ENCODE data around the gene MPC1L.

The MPC1L gene

DNA sequence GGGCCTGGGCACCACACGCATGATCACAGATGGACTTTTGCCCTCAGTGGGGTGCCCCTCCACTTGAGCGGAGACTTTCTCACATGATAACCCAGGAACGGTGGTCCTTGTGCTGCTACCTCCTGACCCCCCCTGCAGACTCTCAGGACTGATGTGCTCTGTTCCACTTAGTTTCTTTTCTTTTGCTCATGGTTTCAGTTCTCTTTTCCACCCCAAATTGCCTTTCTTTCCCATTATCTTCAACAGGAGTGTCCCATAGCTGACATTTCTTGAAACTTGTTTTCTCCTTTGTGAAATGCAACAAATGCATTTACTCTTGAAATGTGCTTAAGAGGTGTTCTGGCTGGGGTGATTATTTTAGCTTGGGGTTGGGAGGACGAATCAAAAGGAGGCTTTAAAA is 9.0 kb downstream of the MPC1L start:
- DNase-seq = no peak

DNA sequence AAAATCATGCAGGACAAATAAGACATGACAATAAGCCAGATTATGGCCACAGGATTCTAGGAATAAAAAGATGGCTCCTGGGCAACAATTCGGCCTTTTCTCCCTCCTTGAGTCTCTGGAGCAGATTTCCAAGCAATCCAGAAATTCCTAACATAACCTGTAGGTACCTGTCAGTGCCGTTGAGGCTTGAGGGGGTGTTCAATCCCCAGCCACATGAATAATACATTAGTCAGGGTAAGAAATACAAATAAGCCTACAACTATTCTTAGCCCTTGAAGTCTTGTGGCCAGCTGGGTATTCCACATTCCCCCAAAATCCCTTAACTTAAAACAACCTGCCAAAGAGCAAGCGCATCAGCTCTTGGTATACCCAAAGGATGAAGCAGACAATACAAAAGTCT is 14.5 kb downstream of the MPC1L start:
- DNase-seq = no peak

DNA sequence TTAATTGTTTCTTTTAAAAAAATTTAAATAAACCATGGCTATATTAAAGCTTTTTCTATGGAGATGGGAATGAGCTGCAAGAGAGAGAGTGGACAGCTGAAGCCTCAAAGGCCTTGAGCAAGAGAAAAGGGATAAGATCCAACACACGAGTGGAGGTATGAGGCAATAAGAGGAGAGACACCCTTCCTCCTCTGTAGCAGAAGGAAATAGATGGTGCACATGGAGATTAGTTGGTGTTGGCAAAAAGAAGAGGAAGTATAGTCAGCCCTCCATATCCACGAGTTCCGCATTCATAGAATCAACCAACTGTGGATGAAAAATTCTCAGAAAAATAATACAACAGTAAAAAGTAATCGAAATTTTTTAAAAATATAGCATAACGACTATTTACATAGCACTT is 20.9 kb downstream of the MPC1L start:
- no peak for DNase-seq

DNA sequence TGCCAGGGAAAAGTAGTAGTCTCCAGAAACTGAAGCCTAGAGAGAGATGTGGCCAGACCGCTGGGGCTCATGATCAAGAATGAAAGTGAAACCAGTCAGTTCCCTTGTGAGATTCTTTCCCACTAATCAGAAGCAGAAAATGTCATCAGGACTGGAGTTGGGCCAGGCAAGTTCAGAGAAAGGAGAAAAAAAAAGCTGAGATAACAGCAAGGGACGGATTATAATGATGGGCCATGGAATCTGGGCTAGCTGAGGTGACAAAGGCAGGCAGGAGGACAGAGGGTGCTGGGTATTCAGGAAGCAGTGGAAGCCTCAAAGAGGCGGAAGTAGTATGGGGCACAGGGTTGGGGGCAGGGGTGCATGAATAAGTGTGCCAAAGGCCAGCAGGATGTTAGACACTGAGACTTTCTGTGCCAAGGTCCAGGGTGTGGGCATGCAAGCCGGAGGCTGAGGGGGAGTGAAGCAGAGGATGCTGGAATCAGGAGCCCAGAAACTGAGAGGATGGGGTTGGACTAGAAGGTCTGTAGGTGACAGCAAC is 21.7 kb downstream of the MPC1L start:
- peak; percentile 56 for DNase-seq

DNA sequence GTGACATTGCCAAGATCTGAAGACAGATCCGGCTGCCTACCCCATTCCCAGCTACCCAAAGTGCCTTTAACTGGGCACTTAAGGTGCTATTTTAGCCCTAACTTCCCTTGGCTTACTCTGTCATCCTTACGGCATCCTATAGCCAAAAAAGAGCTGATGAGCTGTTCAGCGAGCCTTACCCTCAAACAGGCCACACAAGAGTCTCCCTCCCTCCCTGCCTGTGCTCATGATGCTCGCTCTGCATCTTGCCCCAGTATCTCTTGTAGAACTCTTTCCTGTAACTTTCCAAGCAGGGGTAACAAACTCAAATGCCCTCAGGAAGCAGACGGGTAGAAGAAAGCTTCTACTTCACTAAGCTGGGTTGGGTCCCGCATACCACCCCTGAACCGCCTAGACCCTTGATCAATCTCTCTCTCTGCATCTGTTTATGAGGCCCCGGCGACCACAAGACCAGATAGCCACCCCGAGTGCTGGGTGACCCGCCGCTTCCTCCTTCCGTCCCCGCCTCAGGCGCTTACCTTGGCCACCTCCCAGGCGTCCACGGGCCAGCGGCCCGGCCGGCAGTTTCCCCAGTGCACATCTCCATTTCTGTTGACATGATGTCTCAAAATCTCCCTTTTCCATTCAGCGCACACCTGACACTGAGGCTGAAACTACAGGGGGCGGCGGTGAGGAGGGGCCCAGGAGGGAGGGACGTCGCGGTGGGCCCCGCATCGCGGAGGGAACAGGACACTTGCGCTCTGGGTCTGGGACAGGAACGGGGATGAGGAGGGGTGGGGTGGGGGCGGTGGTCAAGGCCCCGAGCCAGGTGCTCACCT is 23.5 kb downstream of the MPC1L start:
- peak; percentile 35 for DNase-seq

DNA sequence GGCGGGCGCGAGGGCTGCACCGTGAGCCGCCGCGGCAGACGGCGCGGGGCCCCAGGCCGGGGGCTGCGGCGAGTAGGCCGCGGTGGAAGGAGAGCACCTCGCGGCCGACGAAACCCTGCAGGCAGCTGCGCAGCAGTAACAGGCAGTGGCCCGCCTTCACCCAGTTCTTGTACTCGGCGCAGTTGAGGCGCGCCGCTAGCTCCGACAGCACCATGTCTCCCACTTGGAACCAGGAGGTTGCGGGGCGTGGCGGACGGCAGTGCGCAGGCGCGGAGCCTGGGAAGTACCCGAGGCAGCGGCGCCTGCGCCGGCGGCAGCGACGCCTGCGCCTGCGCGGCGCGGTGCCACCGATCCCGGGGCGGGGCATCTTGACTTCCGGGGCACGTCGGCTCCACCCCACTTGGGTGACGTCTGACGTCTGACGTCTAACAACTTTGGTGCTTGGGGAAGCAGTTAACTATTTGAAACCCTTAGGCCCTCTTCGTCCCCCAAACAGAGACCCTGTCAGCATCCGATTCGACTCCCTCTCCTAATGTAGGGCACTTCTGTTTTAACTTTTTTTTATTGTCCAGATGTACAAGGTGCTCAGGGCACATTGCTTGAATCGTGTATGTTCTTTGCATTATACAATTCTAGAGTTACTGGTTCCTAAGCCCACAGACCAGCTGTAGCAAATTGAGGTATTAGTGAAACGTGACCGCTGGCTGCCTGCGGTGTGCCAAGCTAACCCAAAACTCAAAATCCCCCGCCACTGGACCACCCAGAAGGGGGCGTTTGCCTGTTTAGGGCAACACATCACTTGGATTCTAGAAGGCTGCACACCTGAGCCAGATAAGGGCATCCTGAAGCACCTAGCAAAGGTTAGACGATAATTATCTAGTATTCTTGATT is 24.3 kb downstream of the MPC1L start, which contains the start of gene CXorf38:
TSS of gene CXorf38 (minus strand) at position 255 of the 891 bp plus-strand sequence. CDS start at position 214, 41 bp downstream.
- DNase-seq = peak; percentile 96

DNA sequence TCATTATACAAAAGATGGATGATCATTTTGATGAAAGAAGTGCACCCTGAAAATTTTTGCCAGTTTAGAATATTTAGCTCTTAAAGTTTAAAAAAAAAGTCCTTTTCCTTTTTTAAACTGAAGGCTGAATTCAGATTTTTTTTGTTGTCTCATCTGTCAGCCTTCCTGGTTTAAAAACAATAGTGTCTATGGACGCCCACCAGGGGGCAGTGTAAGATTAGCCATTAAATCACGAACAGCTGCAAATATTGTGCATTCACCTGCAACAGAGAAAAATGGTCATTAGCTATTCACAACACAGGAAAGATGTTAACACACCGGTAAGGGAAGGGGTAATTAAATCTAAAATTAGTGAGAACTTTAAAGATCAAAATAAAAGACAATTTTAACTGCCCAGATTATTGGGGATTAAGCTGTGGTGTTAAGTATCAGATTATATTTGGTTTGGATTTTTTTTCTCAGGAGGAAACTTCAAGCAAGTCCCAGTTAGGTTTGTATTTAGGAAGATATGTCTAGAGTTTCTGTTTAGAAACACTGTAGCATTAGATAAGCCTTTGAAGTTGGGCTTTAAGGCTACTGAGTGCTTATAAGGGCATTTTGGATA is 28.5 kb downstream of the MPC1L start:
- DNase-seq = peak; percentile 69

DNA sequence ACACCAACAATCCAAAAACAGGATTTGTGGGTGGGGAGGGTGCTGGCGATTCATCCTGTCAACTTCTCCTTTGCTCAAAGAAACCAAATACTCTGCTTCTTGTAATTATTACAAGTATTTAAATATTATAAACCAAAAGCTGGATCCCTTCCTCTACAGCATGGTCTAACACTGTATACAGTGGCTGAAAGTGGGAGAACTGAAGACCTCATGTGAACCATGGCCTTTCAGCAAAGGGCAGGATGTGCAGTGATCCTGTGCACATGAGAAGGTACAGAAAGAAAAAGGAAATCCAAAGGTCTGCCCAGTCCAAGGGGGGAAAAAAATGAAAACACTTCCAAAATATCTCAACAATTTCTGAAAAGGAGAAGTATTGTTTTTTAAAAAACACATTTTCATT is 29.4 kb downstream of the MPC1L start:
- no peak for DNase-seq

DNA sequence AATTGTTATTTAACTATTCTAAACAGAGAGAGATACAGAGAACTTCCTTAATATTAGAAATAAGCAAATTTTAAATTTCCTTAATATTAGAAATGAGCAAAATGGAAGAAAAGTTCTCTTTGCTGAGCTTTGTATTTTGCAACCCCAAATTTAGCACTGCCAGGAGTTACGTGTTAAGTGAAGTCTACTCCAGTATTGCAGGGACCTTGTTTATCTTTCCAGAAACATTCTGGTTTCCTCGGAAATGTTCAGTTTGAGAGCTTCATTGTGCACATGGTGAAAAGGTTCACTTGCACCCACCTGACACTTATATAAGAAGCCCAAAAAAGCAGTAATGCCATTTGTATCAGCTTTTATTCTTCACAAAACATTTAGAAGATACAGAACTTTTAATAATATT is 30.3 kb downstream of the MPC1L start:
- DNase-seq = no peak

DNA sequence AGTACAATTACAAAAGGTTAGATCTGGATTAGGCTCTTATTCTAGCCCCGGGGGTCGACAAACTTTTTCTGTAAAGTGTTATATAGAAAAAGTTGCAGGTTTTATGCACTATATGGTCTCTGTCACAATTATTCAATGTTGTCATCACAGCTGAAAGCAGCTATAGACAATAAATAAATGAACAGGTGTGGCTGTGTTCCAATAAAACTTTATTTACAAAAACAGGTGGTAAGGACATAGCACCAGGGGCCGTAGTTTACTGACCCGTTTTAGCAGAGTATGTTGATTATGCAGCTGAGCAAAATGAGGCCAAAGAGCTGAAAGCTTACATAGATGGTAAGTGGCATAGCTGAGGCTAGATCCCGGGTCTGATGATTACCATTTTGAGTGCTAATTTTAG is 37.2 kb downstream of the MPC1L start:
- DNase-seq = no peak

DNA sequence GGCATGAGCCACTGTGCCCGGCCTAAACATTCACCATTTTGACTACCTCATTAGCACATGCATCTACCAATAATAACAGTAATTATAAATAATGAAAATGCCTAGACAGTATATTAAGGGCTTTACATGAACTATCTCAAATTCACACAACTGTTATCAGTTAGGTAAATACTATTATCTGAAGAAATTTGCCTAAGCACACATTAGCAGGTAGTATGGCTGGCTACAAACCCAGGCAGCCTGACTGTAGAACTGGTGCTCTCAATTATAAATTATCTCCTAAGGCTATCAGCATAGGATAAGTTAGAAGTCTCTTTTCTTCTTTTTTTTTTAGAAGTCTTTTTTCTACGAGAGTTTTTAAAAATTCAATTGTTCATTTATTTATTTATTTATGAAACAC is 38.3 kb downstream of the MPC1L start:
- no peak for DNase-seq

DNA sequence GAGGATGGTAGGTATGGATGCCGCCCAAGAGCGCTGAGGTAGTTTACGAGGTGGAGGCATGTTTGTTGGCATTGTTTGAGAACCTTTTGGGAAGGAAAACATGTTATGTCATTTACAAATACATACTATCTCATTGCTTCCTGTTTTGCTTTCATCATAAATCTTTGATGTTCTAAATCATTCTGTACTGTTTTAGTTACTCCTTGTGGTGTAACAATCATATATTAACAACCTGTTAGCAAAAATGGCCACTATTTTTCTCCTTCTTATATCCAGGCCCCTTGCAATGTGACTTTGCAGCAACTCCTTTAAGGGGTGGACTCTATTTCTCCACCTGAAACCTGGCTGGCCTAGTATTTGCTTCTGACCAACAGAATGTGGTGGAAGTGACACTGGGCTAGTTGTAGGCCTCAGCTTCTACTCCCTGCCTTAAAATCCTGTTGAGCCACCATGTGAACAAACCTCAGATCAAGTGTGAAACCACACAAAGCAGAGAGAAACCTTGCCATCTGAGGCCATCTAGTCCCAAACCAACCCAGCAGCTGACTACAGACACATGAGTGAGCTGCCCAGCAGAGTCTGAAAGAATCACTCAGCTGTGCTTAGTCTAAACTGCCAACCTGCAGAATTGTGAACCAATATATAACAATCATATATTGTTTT is 40.0 kb downstream of the MPC1L start:
- no peak for DNase-seq

DNA sequence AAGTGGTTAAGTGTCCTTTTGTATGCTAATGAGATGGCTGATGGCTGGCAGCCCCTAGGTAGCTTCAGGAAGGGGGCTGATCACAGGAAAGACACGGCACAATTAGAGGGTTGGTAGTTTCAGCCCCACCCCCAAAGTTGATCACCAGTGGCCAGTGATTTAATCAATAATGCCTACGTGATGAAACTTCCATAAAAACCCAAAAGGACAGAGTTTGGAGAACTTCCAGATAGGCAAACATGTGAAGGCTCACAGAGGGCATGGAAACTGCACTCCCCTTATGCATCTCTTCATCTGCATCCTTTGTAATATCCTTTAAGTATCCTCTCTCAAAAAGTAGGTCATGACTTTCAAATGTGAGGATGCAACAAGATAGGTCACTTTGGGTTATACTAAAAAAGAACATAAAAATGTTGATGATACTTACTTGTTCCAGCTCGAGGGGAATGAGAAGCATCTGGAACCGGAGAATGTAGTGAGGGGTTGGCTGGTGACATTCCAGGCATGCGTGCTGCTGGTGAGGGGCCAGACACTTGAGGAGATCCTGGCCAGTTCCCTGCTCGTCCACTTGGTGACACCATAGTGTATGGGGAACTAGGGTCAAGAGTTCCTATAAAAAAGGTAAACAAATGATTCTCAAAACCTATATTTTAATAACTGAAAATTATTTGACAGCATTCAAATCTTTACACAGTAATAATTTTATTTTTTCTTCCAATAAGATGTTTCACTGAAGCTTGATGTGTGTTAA is 40.8 kb downstream of the MPC1L start:
- no peak for DNase-seq

DNA sequence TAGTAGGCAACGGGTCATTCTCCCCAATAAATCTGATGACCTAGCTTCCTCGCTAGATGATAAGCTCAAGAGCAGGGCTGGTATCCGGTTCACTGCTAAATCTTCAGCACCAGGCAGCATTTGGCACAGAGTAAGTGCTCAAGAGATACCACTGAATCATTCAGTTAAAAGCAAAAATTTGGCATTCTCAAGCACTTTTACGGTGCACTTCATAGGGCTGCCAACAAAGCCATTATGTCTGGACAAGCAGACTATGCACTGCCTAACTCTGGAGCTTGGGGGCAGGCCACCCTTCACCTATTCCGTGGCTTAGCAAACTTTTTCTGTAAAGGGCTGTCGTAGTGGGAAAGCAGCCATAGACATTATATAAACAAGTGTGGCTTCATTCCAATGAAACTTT is 47.9 kb downstream of the MPC1L start:
- DNase-seq = no peak
